Dendritic cell treated with granulocyte-macrophage colony-stimulating factor and Interleukin-4, amounts not matched to agents 40 ng/mL and 50 ng/mL, for 4 days (primary cell): ENCODE data around the gene PTRH1.

Experiments used
- H3K27ac Mint-ChIP-seq: one replicate; pipeline ENCODE4 v1.8.0; 2022; ENCODE audit warnings: mild to moderate bottlenecking, mixed read lengths
- H3K27me3 Mint-ChIP-seq: one replicate; pipeline ENCODE4 v1.8.0; 2022; ENCODE audit warnings: mild to moderate bottlenecking, mixed read lengths
- H3K36me3 Mint-ChIP-seq: one replicate; pipeline ENCODE4 v1.8.0; 2022; ENCODE audit warnings: low read depth, mixed read lengths
- H3K4me1 Mint-ChIP-seq: one replicate; pipeline ENCODE4 v1.8.0; 2022; ENCODE audit warnings: low read depth, mixed read lengths
- H3K4me3 Mint-ChIP-seq: one replicate; pipeline ENCODE4 v1.8.0; 2022; ENCODE audit warnings: mild to moderate bottlenecking, moderate library complexity, mixed read lengths
- H3K9me3 Mint-ChIP-seq: one replicate; pipeline ENCODE4 v1.8.0; 2022; ENCODE audit warnings: mixed read lengths
- intact Hi-C: fragments of 100-400 bp; cut with micrococcal nuclease; formaldehyde crosslinking; loops from one replicate; pipeline ENCODE4 v1.15.0; 2022

The PTRH1 gene

DNA sequence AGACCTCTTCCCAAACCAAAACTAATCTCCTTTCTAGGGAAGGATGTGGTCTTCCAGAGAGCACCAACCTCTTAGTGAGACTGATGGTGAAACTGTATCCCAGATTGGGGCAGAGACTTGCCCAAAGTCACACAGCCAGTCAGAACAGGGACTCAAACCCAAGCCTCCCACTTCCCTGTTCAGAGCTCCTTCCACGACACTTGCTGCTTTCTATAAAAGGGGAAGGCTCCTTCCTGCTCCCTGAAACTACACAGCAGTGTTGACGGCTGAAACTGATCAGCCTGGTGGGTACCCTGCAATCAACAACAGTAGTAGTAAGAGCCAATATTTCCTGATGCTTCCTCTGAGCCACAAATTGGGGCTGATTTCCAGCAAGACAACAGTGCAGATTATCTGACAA is 18.2 kb upstream of the PTRH1 start:
- Mint-ChIP-seq H3K27ac (peak overlapping the region; percentile 86), H3K9me3 (no peaks in the 10 kb centered on the region), H3K36me3 (peaks cover 56% of the 10 kb centered on the region), H3K4me3 (peak overlapping the region; percentile 82), H3K4me1 (peaks cover 20% of the 10 kb centered on the region), H3K27me3 (no peaks in the 10 kb centered on the region)
- intact Hi-C loops = loop anchor here (1.0 to 10.0 kb wide), 5 partner anchors 18 to 209 kb away; partner anchors contain the start of genes PTRH1 and ST6GALNAC4

DNA sequence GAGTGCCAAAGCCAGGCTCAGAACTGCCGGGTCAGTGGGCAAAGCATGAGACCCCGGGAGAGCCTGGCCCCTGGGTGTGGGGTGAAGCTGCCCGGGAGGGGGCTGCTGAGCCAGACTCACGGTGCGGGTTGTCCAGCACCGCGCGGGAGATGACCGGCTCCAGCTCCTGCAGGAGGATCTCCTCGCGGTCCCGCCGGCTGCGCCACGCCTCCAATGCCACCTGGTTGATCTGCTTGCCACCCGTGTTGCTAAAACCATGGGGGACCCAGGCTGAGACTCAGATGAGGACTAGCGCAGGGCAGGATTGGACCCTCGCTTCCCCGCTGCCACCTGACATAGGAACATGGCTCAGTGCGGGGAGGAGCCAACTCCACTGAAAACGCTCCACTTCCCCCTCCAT is 17.0 kb upstream of the PTRH1 start:
- H3K36me3 Mint-ChIP-seq = peaks cover 44% of the 10 kb centered on the region
- no peak overlapping the region for H3K4me3 Mint-ChIP-seq
- H3K27me3 Mint-ChIP-seq = no peaks in the 10 kb centered on the region
- H3K27ac Mint-ChIP-seq = no peak overlapping the region
- no peaks in the 10 kb centered on the region for H3K9me3 Mint-ChIP-seq
- intact Hi-C loops = loop anchor here (10.0 kb wide), 1 partner anchor 208 kb away; no protein-coding TSS in a partner anchor
- peaks cover 20% of the 10 kb centered on the region for H3K4me1 Mint-ChIP-seq

DNA sequence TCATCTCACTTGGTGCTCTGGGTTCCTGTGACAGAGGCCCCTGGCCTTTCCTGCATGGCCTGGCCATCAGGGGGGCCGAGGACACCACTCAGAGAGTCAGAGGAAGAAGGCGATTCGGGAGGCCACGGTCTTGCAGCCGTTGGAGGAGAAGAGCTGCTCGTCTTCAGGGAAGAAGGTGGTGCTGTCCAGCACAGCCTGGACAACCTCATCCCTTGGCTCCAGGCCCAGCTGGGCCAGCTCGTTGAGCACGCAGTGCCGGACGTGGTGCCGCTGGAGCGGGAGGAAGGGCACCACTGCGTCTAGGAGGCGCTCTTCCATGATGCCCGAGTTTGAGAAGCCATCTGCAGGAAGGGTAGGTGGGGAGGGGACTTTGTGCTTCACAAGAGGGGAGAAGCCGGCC is 16.5 kb upstream of the PTRH1 start:
- no peaks in the 10 kb centered on the region for H3K27me3 Mint-ChIP-seq
- H3K9me3 Mint-ChIP-seq = no peaks in the 10 kb centered on the region
- intact Hi-C loops = loop anchor here (10.0 kb wide), 1 partner anchor 207 kb away; no protein-coding TSS in a partner anchor
- no peak overlapping the region for H3K4me3 Mint-ChIP-seq
- H3K4me1 Mint-ChIP-seq = peaks cover 20% of the 10 kb centered on the region
- no peak overlapping the region for H3K27ac Mint-ChIP-seq
- H3K36me3 Mint-ChIP-seq = peaks cover 43% of the 10 kb centered on the region

DNA sequence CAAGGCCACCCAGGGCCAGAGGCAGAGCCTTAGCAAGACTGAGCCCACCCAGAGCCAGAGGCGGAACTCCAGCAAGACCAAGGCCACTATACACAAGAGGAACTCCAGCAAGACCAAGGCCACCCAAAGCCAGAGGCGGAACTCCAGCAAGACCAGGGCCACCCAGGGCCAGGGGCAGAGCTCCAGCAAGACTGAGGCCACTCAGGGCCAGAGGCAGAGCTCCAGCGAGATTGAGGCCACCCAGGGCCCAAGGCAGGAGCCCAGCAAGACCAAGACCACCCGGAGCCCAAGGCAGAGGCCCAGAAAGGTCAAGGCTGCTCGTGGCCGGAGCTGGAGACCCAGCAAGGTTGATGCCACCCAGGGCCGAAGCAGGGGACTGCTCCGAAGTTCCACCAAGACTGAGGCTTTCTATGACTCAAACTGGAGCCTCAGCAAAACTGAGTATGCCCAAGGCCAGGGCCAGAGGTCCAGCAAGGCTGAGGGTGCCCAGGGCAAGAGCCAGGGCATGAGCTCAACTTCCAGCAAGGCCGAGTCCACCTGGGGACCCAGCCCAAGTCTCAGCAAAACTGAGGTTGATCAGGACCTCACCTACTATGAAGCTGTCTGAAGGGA is 15.4 kb upstream of the PTRH1 start:
- Mint-ChIP-seq H3K27me3 (no peaks in the 10 kb centered on the region), H3K4me1 (peaks cover 20% of the 10 kb centered on the region), H3K36me3 (peaks cover 43% of the 10 kb centered on the region), H3K9me3 (no peaks in the 10 kb centered on the region), H3K4me3 (no peak overlapping the region), H3K27ac (no peak overlapping the region)
- intact Hi-C loops = loop anchor here (10.0 kb wide), 1 partner anchor 206 kb away; no protein-coding TSS in a partner anchor

DNA sequence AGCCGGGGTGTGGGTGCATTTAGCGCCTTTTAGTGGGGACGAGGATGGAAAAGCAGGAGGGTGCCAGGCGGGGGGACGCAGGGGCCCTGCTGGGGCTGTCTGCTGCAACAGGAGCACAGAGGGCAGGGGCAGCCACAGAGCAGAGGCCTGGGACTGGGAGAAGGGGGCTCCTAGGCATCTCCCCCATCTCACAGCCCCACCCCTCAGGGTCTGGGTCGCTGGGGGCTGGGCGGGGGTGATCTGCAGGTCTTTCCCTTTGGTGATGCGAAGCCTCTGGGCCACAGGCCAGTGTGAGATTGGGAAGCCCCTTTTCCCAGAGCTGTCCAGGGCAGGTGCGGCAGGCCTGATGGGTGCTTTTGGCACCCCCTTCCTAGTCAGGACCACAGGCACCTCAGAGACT is 14.8 kb upstream of the PTRH1 start:
- no peaks in the 10 kb centered on the region for H3K9me3 Mint-ChIP-seq
- H3K27ac Mint-ChIP-seq = no peak overlapping the region
- H3K27me3 Mint-ChIP-seq = no peaks in the 10 kb centered on the region
- peaks cover 20% of the 10 kb centered on the region for H3K4me1 Mint-ChIP-seq
- peaks cover 43% of the 10 kb centered on the region for H3K36me3 Mint-ChIP-seq
- intact Hi-C loops = loop anchor here (10.0 kb wide), 1 partner anchor 205 kb away; no protein-coding TSS in a partner anchor
- H3K4me3 Mint-ChIP-seq = no peak overlapping the region

DNA sequence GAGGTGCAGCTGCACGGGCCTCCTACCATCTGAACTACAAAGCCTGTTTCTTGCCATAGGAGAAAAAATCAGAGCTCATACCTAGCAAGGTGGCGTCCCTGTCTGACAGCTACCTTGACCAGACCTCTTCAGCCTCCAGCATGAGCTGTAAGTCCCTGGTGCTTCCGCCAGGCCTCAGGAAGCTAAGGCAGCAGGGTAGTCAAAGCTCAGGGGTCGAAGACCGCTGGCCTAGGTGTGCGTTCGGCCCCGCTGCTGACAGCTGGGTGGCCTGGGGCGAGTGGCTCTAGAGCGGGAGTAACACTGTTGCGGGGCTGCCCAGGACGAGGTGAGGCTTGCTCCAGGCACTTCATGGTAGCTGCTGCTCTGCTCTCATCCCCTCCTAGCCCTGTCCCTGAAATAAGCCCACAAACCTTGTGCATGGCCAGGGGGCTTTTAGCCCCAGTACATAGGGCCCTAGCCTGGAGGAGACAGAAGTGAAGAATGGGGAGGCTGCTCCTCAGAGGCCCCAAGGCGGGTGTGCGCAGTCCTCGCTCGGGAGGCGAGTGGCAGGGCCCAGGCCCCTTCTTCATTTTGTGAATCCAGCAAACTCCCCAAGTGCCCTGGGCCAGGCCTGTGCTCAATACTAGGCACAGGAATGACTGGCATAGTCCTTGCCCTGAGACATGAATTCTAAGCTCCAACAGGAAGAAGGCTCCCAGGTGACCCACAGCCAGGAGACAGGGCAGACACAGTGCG is 14.2 kb upstream of the PTRH1 start:
- Mint-ChIP-seq H3K27ac (no peak overlapping the region), H3K27me3 (no peaks in the 10 kb centered on the region), H3K4me1 (peaks cover 20% of the 10 kb centered on the region), H3K9me3 (no peaks in the 10 kb centered on the region), H3K4me3 (no peak overlapping the region), H3K36me3 (peaks cover 43% of the 10 kb centered on the region)
- intact Hi-C loops = loop anchor here (10.0 kb wide), 1 partner anchor 205 kb away; no protein-coding TSS in a partner anchor

DNA sequence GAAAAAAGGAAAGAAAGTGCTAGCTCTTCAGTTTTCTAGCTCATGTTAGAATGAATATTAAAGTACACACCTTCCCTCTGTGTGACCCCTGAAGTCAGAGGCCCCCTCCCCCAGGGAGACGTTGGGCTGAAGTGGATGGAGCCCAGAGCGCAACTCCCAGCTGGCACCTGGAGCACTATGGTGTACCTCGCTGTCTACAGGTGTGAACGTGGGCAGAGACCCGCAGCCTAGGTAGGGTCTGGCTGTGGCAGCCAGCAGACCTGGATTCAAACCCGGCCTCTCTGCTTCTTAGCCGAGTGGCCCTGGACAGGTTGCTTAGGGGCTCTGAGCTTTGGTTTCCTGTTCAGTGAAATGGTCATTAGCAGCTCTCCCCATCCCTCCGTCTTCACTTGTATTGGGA is 13.3 kb upstream of the PTRH1 start:
- intact Hi-C loops = no loop called here
- peaks cover 13% of the 10 kb centered on the region for H3K4me1 Mint-ChIP-seq
- peaks cover 7% of the 10 kb centered on the region for H3K27me3 Mint-ChIP-seq
- peaks cover 43% of the 10 kb centered on the region for H3K36me3 Mint-ChIP-seq
- no peak overlapping the region for H3K4me3 Mint-ChIP-seq
- H3K27ac Mint-ChIP-seq = no peak overlapping the region
- no peaks in the 10 kb centered on the region for H3K9me3 Mint-ChIP-seq

DNA sequence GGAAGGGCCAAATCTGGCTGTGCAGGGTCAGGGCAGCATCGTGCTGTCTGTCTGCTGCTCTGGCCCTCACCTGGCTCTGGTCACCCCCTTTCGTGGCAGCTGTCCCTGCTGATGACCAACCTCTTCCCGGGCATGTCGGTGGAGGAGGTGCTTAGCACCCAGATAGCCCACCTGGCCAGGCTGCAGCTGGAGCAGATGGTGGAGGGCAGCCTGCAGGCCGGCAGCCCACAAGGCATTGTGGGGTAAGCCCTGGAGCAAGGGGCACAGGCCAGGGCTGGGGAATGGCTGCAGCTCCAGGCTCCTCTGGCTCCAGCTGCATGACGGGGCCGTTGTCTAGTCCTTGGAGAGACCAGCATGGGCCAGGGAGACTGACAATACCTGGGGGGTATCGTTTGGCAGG is 11.4 kb upstream of the PTRH1 start:
- Mint-ChIP-seq H3K36me3 (peaks cover 24% of the 10 kb centered on the region), H3K27me3 (peaks cover 10% of the 10 kb centered on the region), H3K4me3 (no peak overlapping the region), H3K27ac (no peak overlapping the region), H3K4me1 (no peaks in the 10 kb centered on the region), H3K9me3 (no peaks in the 10 kb centered on the region)
- intact Hi-C loops = no loop called here

DNA sequence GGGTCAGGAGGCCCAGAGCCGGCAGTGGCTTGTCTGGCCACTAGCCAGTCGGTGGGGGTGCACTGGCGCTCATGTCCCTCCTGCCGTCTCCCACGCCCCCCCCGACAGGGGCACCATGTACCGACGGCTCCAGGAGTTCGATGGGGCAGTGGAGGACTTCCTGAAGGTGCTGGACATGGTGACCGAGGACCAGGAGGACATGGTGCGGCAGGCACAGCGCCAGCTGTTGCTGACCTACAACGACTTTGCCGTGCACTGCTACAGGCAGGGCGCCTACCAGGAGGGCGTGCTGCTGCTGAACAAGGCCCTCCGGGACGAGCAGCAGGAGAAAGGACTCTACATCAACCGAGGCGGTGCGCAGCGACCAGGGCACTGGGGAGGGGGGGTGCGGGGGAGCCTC is 8.5 kb upstream of the PTRH1 start:
- no peak overlapping the region for H3K27ac Mint-ChIP-seq
- H3K27me3 Mint-ChIP-seq = peaks cover 12% of the 10 kb centered on the region
- intact Hi-C loops = no loop called here
- peaks cover 18% of the 10 kb centered on the region for H3K4me1 Mint-ChIP-seq
- H3K4me3 Mint-ChIP-seq = no peak overlapping the region
- H3K36me3 Mint-ChIP-seq = no peaks in the 10 kb centered on the region
- H3K9me3 Mint-ChIP-seq = no peaks in the 10 kb centered on the region

DNA sequence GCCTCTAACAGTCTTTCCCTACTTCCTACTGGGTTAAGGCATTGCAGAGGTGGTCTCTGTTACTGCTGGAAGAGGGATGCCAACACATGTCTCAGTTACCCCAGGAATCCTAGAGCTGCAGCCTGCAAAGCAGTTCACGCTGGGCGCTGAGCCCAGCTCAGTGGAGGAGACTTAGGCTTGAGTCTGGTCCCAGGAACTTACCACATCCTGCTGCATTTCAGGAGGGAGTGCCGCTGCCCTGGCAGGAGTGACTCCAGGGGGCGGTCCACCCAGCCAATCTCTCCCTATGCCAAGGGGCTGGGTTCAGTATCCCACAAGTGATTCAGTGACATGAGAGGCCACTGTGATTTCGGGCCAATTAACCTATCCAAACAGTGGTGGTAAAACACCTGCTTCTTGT is 8.0 kb upstream of the PTRH1 start:
- H3K4me1 Mint-ChIP-seq = peaks cover 18% of the 10 kb centered on the region
- H3K36me3 Mint-ChIP-seq = no peaks in the 10 kb centered on the region
- H3K27me3 Mint-ChIP-seq = peaks cover 12% of the 10 kb centered on the region
- H3K27ac Mint-ChIP-seq = no peak overlapping the region
- H3K9me3 Mint-ChIP-seq = no peaks in the 10 kb centered on the region
- intact Hi-C loops = no loop called here
- no peak overlapping the region for H3K4me3 Mint-ChIP-seq

DNA sequence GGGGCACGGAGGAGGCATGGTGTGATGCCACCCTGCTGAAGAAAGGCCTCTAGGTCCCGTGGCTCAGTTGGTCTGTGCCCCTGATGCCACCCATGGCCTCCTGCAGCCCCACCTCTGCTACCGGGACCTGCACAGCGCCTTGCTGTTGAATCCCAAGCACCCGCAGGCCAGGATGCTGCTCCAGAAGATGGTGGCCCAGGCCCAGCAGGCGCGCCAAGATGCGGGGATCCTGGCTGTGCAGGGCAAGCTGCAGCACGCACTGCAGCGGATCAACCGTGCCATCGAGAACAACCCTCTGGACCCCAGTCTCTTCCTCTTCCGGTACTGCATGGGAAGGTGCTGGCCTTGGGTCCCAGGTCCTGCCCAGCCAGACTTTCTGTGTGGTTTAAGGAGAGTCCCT is 7.5 kb upstream of the PTRH1 start:
- Mint-ChIP-seq H3K4me3 (no peak overlapping the region), H3K27me3 (peaks cover 12% of the 10 kb centered on the region), H3K4me1 (peaks cover 18% of the 10 kb centered on the region), H3K9me3 (no peaks in the 10 kb centered on the region), H3K36me3 (no peaks in the 10 kb centered on the region), H3K27ac (no peak overlapping the region)
- intact Hi-C loops = no loop called here

DNA sequence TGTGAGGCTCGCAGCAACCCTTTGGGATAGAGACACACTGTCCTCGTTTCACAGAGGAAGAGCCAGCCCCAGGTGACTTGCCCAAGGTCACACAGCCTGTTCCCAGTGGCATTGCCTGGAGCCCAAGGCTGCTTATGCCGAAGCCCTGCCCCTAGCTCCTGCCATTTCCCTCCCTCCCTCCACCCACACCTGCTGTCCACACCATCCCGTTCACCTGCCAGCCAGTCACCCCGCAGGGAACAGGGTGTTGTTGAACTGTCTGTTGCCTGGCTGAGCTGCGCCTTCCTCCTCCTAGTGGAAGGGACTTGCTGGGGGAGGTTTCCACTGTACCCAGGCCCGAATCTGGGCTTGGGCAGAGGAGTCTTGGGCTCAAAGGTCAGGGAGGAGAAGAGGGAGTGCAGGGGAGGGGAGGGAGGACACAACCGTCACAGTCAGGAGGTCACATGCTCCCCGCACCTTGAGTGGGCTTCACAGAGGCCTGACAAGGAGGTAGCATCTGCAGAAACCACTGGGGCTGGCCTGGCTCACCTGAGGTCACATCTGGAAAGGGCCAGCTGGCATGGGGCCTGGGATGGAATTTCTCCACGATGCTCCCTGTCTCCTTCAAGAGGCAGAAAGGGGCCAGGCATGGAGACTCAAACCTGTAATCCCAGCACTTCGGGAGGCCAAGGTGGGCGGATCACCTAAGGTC is 6.7 kb upstream of the PTRH1 start:
- Mint-ChIP-seq H3K27ac (no peak overlapping the region), H3K4me1 (peaks cover 18% of the 10 kb centered on the region), H3K9me3 (no peaks in the 10 kb centered on the region), H3K4me3 (no peak overlapping the region), H3K36me3 (no peaks in the 10 kb centered on the region), H3K27me3 (peaks cover 12% of the 10 kb centered on the region)
- intact Hi-C loops = no loop called here

DNA sequence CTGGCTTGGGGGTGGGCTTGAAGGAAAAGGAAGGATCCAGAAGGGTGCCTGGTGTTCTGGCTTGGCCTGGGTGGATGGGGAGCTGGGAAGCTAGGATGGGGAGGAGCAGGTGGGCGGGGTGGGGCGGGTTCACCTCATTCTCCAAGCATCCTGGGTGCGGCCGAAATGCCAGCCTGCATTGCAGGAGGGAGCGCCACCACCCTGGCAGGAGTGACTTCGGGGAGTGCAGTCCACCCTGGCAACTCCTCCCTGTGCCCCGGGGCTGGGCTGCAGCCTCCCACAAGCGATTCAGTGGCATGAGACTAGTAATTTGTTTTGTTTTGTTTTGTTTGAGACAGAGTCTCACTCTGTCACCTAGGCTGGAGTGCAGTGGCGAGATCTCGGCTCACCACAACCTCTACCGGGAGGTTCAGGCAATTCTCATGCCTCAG is 5.9 kb upstream of the PTRH1 start:
- Mint-ChIP-seq H3K36me3 (no peaks in the 10 kb centered on the region), H3K4me1 (peaks cover 18% of the 10 kb centered on the region), H3K27ac (no peak overlapping the region), H3K4me3 (no peak overlapping the region), H3K9me3 (no peaks in the 10 kb centered on the region), H3K27me3 (peaks cover 12% of the 10 kb centered on the region)
- intact Hi-C loops = no loop called here

DNA sequence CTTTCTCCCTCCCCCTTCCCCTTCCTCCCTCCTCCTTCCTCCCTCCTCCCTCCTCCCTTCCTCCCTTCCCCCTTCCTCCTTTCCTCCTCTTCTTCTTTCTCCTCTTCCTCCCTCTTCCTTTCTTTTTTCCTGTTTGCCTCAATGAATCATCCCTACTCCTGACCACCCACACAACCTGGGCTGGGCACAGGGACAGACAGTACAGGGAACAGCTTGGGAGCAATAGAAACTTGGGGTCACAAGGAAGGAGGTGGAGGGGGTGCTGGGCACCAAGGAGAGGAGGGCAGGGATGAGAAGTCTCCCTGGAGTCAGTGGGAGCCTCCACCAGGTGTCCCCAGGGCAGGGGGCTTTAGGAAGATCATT is 5.4 kb upstream of the PTRH1 start:
- intact Hi-C loops = no loop called here
- no peak overlapping the region for H3K27ac Mint-ChIP-seq

More for the DNA sequence above, 5.4 kb upstream of the PTRH1 start:
- Mint-ChIP-seq H3K36me3 (no peaks in the 10 kb centered on the region), H3K27me3 (peaks cover 12% of the 10 kb centered on the region), H3K4me3 (no peak overlapping the region), H3K4me1 (peaks cover 22% of the 10 kb centered on the region), H3K9me3 (no peaks in the 10 kb centered on the region)
